H1 (cell line): ENCODE data around the gene DIABLO. TPM values are rescaled to one million over a fixed set of nuclear protein-coding genes. Genes with fewer than 3 reads are reported as not detected.

Experiments used
- CTCF ChIA-PET: fragments of 300-600 bp; sonication (Branson Sonifier 250); formaldehyde crosslinking; loops from one replicate; lab custom pipeline; 2021; ENCODE audit not compliant: partially characterized antibody; lab: Charles Lee
- POLR2A ChIA-PET: fragments of 300-600 bp; sonication (Branson Sonifier 250); formaldehyde crosslinking; loops from one replicate; lab custom pipeline; 2021; ENCODE audit warnings: inconsistent platforms; ENCODE audit not compliant: partially characterized antibody; lab: Charles Lee
- DNase-seq, 2 experiments: peaks; one replicate each; pipeline versions ENCODE4 v3.0.0 to v3.0.0-alpha.2; 2010 to 2022; ENCODE audit warnings: low spot score in 2 of 2, low read depth in 1 of 2, mixed read lengths in 1 of 2
- FAIRE-seq: peaks from 2 replicates; lab custom pipeline; 2011; peaks lifted over from hg19 to GRCh38; lab: Jason Lieb, UNC
- H2AFZ ChIP-seq: 2 replicates; pipeline ENCODE4 v1.8.1; 2012; ENCODE audit warnings: low read length, inconsistent platforms
- H2AK5ac ChIP-seq: 2 replicates; pipeline ENCODE4 v1.6.1; 2013; ENCODE audit warnings: low read depth, low read length
- H2BK120ac ChIP-seq: replicated peaks from 2 replicates; pipeline ENCODE3; 2013; ENCODE audit warnings: low read depth, low read length, inconsistent platforms
- H2BK12ac ChIP-seq: 2 replicates; pipeline ENCODE4 v1.6.1; 2013; ENCODE audit warnings: low read depth, low read length
- H2BK15ac ChIP-seq: 2 replicates; pipeline ENCODE4 v1.6.1; 2013; ENCODE audit warnings: low read length
- H2BK20ac ChIP-seq: 2 replicates; pipeline ENCODE4 v1.6.1; 2013; ENCODE audit warnings: low read length
- H2BK5ac ChIP-seq: 2 replicates; pipeline ENCODE4 v1.6.1; 2013; ENCODE audit warnings: low read depth, low read length
- H3K14ac ChIP-seq: 2 replicates; pipeline ENCODE4 v1.6.1; 2013; ENCODE audit warnings: inconsistent platforms; ENCODE audit not compliant: insufficient read length
- H3K18ac ChIP-seq: 2 replicates; pipeline ENCODE4 v1.6.1; 2013; ENCODE audit warnings: low read length; ENCODE audit errors: extremely low read depth
- H3K23ac ChIP-seq: 2 replicates; pipeline ENCODE4 v1.6.1; 2013; ENCODE audit warnings: inconsistent platforms; ENCODE audit not compliant: insufficient read length
- H3K23me2 ChIP-seq: 2 replicates; pipeline ENCODE4 v1.6.1; 2013; ENCODE audit warnings: low read depth, low read length
- H3K27ac ChIP-seq: 2 replicates; pipeline ENCODE4 v1.6.1; 2011; ENCODE audit warnings: low read depth, low read length, inconsistent platforms
- H3K27me3 ChIP-seq, 4 experiments: replicated peaks in 1 of 4; 1 replicate in 1 of 4; 2 replicates in 3 of 4; pipeline versions ENCODE4 v1.6.1 to v1.8.1; 2011 to 2013; ENCODE audit warnings: low read length in 3 of 4, mild to moderate bottlenecking in 3 of 4, inconsistent platforms in 2 of 4, mixed read lengths in 2 of 4, moderate library complexity in 1 of 4; ENCODE audit not compliant: control insufficient read depth in 3 of 4, insufficient read depth in 3 of 4; ENCODE audit errors: extremely low read depth in 1 of 4
- H3K36me3 ChIP-seq, 4 experiments: 2 replicates each; pipeline versions ENCODE4 v1.6.1 to v1.8.1; 2011 to 2013; ENCODE audit warnings: mild to moderate bottlenecking in 4 of 4, low read length in 3 of 4, moderate library complexity in 2 of 4, control low read depth in 1 of 4, inconsistent platforms in 1 of 4; ENCODE audit not compliant: insufficient read depth in 4 of 4, control insufficient read depth in 2 of 4
- H3K4ac ChIP-seq: replicated peaks from 2 replicates; pipeline ENCODE3; 2013; ENCODE audit warnings: low read length, low read depth, mixed read lengths, inconsistent platforms; ENCODE audit not compliant: insufficient read length
- H3K4me1 ChIP-seq, 4 experiments: replicated peaks in 1 of 4; 1 replicate in 1 of 4; 2 replicates in 3 of 4; pipeline versions ENCODE4 v1.6.1 to v1.8.1; 2011 to 2013; ENCODE audit warnings: low read length in 3 of 4, inconsistent platforms in 2 of 4, mixed read lengths in 1 of 4; ENCODE audit not compliant: insufficient read depth in 4 of 4, control insufficient read depth in 3 of 4
- H3K4me2 ChIP-seq, 2 experiments: 2 replicates each; pipeline versions ENCODE4 v1.6.1 to v1.8.1; 2011 to 2013; ENCODE audit warnings: low read depth in 2 of 2, low read length in 2 of 2, control low read depth in 1 of 2, inconsistent platforms in 1 of 2, mild to moderate bottlenecking in 1 of 2; ENCODE audit not compliant: insufficient read depth in 1 of 2
- H3K4me3 ChIP-seq, 4 experiments: fragments of 200-600, 300-600 bp in 1 of 4; sonication (generic), shearing (Covaris generic), sonication (Bioruptor Twin) in 1 of 4; 2 replicates each; pipeline versions ENCODE4 v1.5.1 to v1.8.1; 2011 to 2016; ENCODE audit warnings: low read length in 4 of 4, low read depth in 3 of 4, control low read depth in 2 of 4, inconsistent platforms in 2 of 4, mild to moderate bottlenecking in 2 of 4, mixed read lengths in 1 of 4, moderate library complexity in 1 of 4; ENCODE audit not compliant: insufficient read depth in 2 of 4; ENCODE audit errors: extremely low read depth in 1 of 4
- H3K56ac ChIP-seq: replicated peaks from 2 replicates; pipeline ENCODE3; 2013; ENCODE audit warnings: low read depth, mild to moderate bottlenecking, mixed read lengths, low read length, inconsistent platforms; ENCODE audit not compliant: insufficient read length
- H3K79me1 ChIP-seq: 2 replicates; pipeline ENCODE4 v1.6.1; 2013; ENCODE audit warnings: low read depth, low read length, control low read depth
- H3K79me2 ChIP-seq, 2 experiments: 2 replicates each; pipeline versions ENCODE4 v1.6.1 to v1.8.1; 2012 to 2013; ENCODE audit warnings: low read length in 2 of 2, mild to moderate bottlenecking in 2 of 2, inconsistent platforms in 1 of 2; ENCODE audit not compliant: insufficient read depth in 2 of 2, control insufficient read depth in 1 of 2
- H3K9ac ChIP-seq, 4 experiments: replicated peaks in 1 of 4; 1 replicate in 1 of 4; 2 replicates in 3 of 4; pipeline versions ENCODE4 v1.6.1 to v1.8.1; 2011 to 2013; ENCODE audit warnings: low read depth in 3 of 4, low read length in 3 of 4, control low read depth in 2 of 4, mild to moderate bottlenecking in 2 of 4, moderate library complexity in 2 of 4, inconsistent platforms in 1 of 4; ENCODE audit errors: extremely low read depth in 1 of 4
- H3K9me3 ChIP-seq, 2 experiments: 2 replicates each; pipeline versions ENCODE4 v1.6.1 to v1.8.1; 2012 to 2013; ENCODE audit warnings: mild to moderate bottlenecking in 2 of 2, moderate library complexity in 2 of 2, control low read depth in 1 of 2, inconsistent platforms in 1 of 2, low read depth in 1 of 2, low read length in 1 of 2, mixed read lengths in 1 of 2; ENCODE audit not compliant: insufficient read depth in 2 of 2
- H4K20me1 ChIP-seq, 2 experiments: replicated peaks in 1 of 2; 2 replicates each; pipeline versions ENCODE3 to v1.8.1; 2011 to 2013; ENCODE audit warnings: inconsistent platforms in 2 of 2, low read length in 2 of 2, mild to moderate bottlenecking in 1 of 2; ENCODE audit not compliant: insufficient read depth in 2 of 2, control insufficient read depth in 1 of 2
- H4K5ac ChIP-seq: 2 replicates; pipeline ENCODE4 v1.6.1; 2013; ENCODE audit warnings: low read length, low read depth, mixed read lengths, inconsistent platforms; ENCODE audit not compliant: insufficient read length
- H4K8ac ChIP-seq: 2 replicates; pipeline ENCODE4 v1.8.0; 2013; ENCODE audit warnings: mild to moderate bottlenecking, moderate library complexity, low read length, inconsistent platforms; ENCODE audit not compliant: insufficient read depth; ENCODE audit errors: extremely low read depth
- H4K91ac ChIP-seq: replicated peaks from 2 replicates; pipeline ENCODE3; 2013; ENCODE audit warnings: low read length, mixed read lengths, inconsistent platforms; ENCODE audit not compliant: insufficient read length
- WGBS, 2 experiments: shearing (Covaris generic) in 1 of 2; methylation state at CpG; one replicate each; pipeline versions ENCODE4 v1.1.6 to v1.1.7; 2013 to 2015; ENCODE audit warnings: low lambda C conversion rate in 2 of 2, mixed read lengths in 2 of 2, inconsistent platforms in 1 of 2, low coverage in 1 of 2, missing lambda C conversion rate in 1 of 2; ENCODE audit not compliant: insufficient replicate concordance in 2 of 2, insufficient coverage in 1 of 2, insufficient read length in 1 of 2; ENCODE audit errors: extremely low coverage in 1 of 2, missing lambda C conversion rate in 1 of 2; 5-methylcytosine and 5-hydroxymethylcytosine counted together
- polyA plus RNA-seq, 7 experiments: library from polyadenylated mRNA; depleted of rRNA in 3 of 7; stranded (reverse) in 5 of 7; unstranded in 2 of 7; fragments of >200 nt in 5 of 7; fragments of 200-250 nt in 2 of 7; gene quantifications; 1 replicate in 5 of 7; 2 replicates in 1 of 7; 4 replicates in 1 of 7; pipeline versions ENCODE4 v1.2.1 to v1.2.3, GENCODE V29; 2011 to 2013; ENCODE audit warnings: missing spikeins in 2 of 7, mixed read lengths in 2 of 7
- total RNA-seq: library from RNA; stranded (reverse); fragmentation: NEBNext Ultra II Directional; extraction: Animal tissue kit (Norgen Biotek cat#: 25700); gene quantifications from 2 replicates; pipeline ENCODE4 v1.2.1, GENCODE V29; 2021

DIABLO gene
- total and polyA plus RNA-seq, 2 of the 8 experiments (the other 6 are each of a cell fraction or from before 2014, with no cell fraction given), result 65.2 to 68.3 TPM

- peaks cover 4 to 22% (median 12%) of the 10 kb centered on the region in 4 experiments; a peak in 7 of 8 replicates for H3K36me3 ChIP-seq
- H2BK120ac ChIP-seq, result no peak overlapping the region
- H2BK5ac ChIP-seq, result no peak overlapping the region
- peaks cover 3 to 14% (median 10%) of the 10 kb centered on the region in 4 experiments for H3K4me1 ChIP-seq
- H2AFZ ChIP-seq, result 0 out of 2 replicates have a peak overlapping the region, but pooled peaks have one; percentile 7
- ChIA-PET CTCF (interaction anchor here (0.9 to 1.1 kb wide), 2 partner anchors 25 to 110 kb away, joined by 3 read pairs; no protein-coding TSS in a partner anchor), POLR2A (interaction anchor here (0.8 to 15.7 kb wide), 6 partner anchors 9 to 53 kb away, joined by 3 to 230 read pairs (median 4); partner anchors contain the start of gene B3GNT4)
- H4K91ac ChIP-seq, result no peak overlapping the region
- peak overlapping the region; percentile 65 for H4K8ac ChIP-seq
- H3K4ac ChIP-seq, result no peak overlapping the region
- H3K14ac ChIP-seq, result no peak overlapping the region
- no peaks in the 10 kb centered on the region for H3K9me3 ChIP-seq
- peaks cover 6% of the 10 kb centered on the region; the same call in 1 of the 2 replicates for H3K79me1 ChIP-seq
- no peak overlapping the region for H2BK20ac ChIP-seq
- H2BK12ac ChIP-seq, result no peak overlapping the region
- no peaks in the 10 kb centered on the region; a peak in 2 of 7 replicates for H3K27me3 ChIP-seq
- H3K4me3 ChIP-seq, result peak overlapping the region in 3 of 4 experiments; percentile 32 to 49 (median 43); a peak in 6 of 8 replicates
- H3K9ac ChIP-seq, result no peak overlapping the region
- peaks cover 2% of the 10 kb centered on the region; the same call in 1 of the 2 replicates for H3K23me2 ChIP-seq
- H3K4me2 ChIP-seq, result peak overlapping the region; percentile 52 to 86
- H2AK5ac ChIP-seq, result no peak overlapping the region
- H3K79me2 ChIP-seq, result peaks cover 6 to 37% of the 10 kb centered on the region in 2 experiments
- no peak for DNase-seq
- H3K18ac ChIP-seq, result no peak overlapping the region
- FAIRE-seq, result no peak
- no peak overlapping the region for H3K23ac ChIP-seq
- peaks cover 0 to 6% of the 10 kb centered on the region in 2 experiments for H4K20me1 ChIP-seq
- WGBS, 2 experiments, result 26% methylated on average over 20 of the region's 55 CpGs; no CpG with 5 or more reads in 1 of the 2 experiments
- no peak overlapping the region for H3K56ac ChIP-seq
- H2BK15ac ChIP-seq, result no peak overlapping the region
- H3K27ac ChIP-seq, result no peak overlapping the region
- no peak overlapping the region for H4K5ac ChIP-seq
Measured at GRCh38 chr12:122226366-122227125, 694 bp upstream of the DIABLO start.
